Activated CD8-positive, alpha-beta T cell treated with anti-CD3 and anti-CD28 coated beads, Interleukin-2, amount 10 ng/mL, durations not matched to agents 7 days and 5 days (primary cell): ENCODE data around the gene SLC9A9. TPM values are rescaled to one million over a fixed set of nuclear protein-coding genes. Genes with fewer than 3 reads are reported as not detected.
A peak's percentile ranks its signal among the peaks of the same experiment; 100 is the strongest.
"Not testable (repeated sequence)": the region's sequence is repeated elsewhere in the genome, so short reads cannot be mapped to it uniquely, and the experiment has no call there.

Experiments used
- ATAC-seq: fragments of 150-1000 bp; cut with Tn5 transposase; one replicate; pipeline ENCODE4 v1.10.0; 2021; ENCODE audit warnings: moderate library complexity
- CTCF ChIA-PET: fragments of 350-600 bp; sonication (Branson Sonifier 250); formaldehyde crosslinking; loops from one replicate; lab custom pipeline; 2021; ENCODE audit warnings: antibody characterized with exemption; lab: Charles Lee
- POLR2A ChIA-PET: fragments of 350-600 bp; sonication (Branson Sonifier 250); formaldehyde crosslinking; loops from one replicate; lab custom pipeline; 2021; ENCODE audit warnings: antibody characterized with exemption; lab: Charles Lee
- DNase-seq: peaks from one replicate; pipeline ENCODE4 v3.0.0-alpha.2; 2020
- H3K27ac Mint-ChIP-seq: one replicate; pipeline ENCODE4 v1.8.0; 2021; ENCODE audit warnings: mild to moderate bottlenecking, mixed read lengths
- H3K27me3 Mint-ChIP-seq: one replicate; pipeline ENCODE4 v1.8.0; 2021; ENCODE audit warnings: low read depth, mixed read lengths
- H3K36me3 Mint-ChIP-seq: one replicate; pipeline ENCODE4 v1.8.0; 2021; ENCODE audit warnings: low read depth, mixed read lengths
- H3K4me1 Mint-ChIP-seq: one replicate; pipeline ENCODE4 v1.8.0; 2021; ENCODE audit warnings: low read depth, mixed read lengths
- H3K4me3 Mint-ChIP-seq: one replicate; pipeline ENCODE4 v1.8.0; 2021; ENCODE audit warnings: mild to moderate bottlenecking, mixed read lengths
- H3K9me3 Mint-ChIP-seq: one replicate; pipeline ENCODE4 v1.8.0; 2022; ENCODE audit warnings: mixed read lengths; ENCODE audit not compliant: insufficient read depth
- total RNA-seq, 2 experiments: library from RNA; stranded (reverse); gene quantifications; one replicate each; pipeline ENCODE4 v1.2.3, GENCODE V29; 2021

SLC9A9 gene
- total RNA-seq, 2 experiments from 2014 or later, result 6.6 to 7.4 TPM

GRCh38 chr3:143806038-143806437 is 42.2 kb downstream of the SLC9A9 start:
- ChIA-PET CTCF (no interaction called here), POLR2A (no interaction called here)
- H3K27ac Mint-ChIP-seq, result no peak overlapping the region
- no peaks in the 10 kb centered on the region for H3K36me3 Mint-ChIP-seq
- ATAC-seq, result no peak
- H3K4me3 Mint-ChIP-seq, result no peak overlapping the region
- no peaks in the 10 kb centered on the region for H3K9me3 Mint-ChIP-seq
- no peaks in the 10 kb centered on the region for H3K4me1 Mint-ChIP-seq
- DNase-seq, result no peak
- H3K27me3 Mint-ChIP-seq, result no peaks in the 10 kb centered on the region

- H3K27ac Mint-ChIP-seq, result not testable (repeated sequence)
Observed at GRCh38 chr3:143805476-143805875, 42.8 kb downstream of the SLC9A9 start.

GRCh38 chr3:143801046-143801445 is 47.2 kb downstream of the SLC9A9 start:
- H3K27ac Mint-ChIP-seq, H3K9me3 Mint-ChIP-seq, DNase-seq, POLR2A ChIA-PET, H3K36me3 Mint-ChIP-seq, CTCF ChIA-PET, H3K4me3 Mint-ChIP-seq, ATAC-seq, H3K27me3 Mint-ChIP-seq, H3K4me1 Mint-ChIP-seq: not testable (repeated sequence)

More at GRCh38 chr3:143805476-143805875, 42.8 kb downstream of the SLC9A9 start:
- POLR2A ChIA-PET, H3K4me3 Mint-ChIP-seq, DNase-seq, H3K36me3 Mint-ChIP-seq, H3K9me3 Mint-ChIP-seq, H3K4me1 Mint-ChIP-seq, ATAC-seq, CTCF ChIA-PET, H3K27me3 Mint-ChIP-seq: not testable (repeated sequence)

GRCh38 chr3:143798151-143798550 is 50.1 kb downstream of the SLC9A9 start:
- CTCF ChIA-PET, H3K4me1 Mint-ChIP-seq, H3K4me3 Mint-ChIP-seq, H3K27ac Mint-ChIP-seq, H3K27me3 Mint-ChIP-seq, H3K9me3 Mint-ChIP-seq, ATAC-seq, POLR2A ChIA-PET, H3K36me3 Mint-ChIP-seq, DNase-seq: not testable (repeated sequence)

GRCh38 chr3:143795874-143796273 is 52.4 kb downstream of the SLC9A9 start:
- H3K4me1 Mint-ChIP-seq, result no peaks in the 10 kb centered on the region
- DNase-seq (no peak), ATAC-seq (no peak)
- H3K36me3 Mint-ChIP-seq, result peaks cover 4% of the 10 kb centered on the region
- no peak overlapping the region for H3K4me3 Mint-ChIP-seq
- no peak overlapping the region for H3K27ac Mint-ChIP-seq
- H3K9me3 Mint-ChIP-seq, result peaks cover 8% of the 10 kb centered on the region
- ChIA-PET POLR2A (no interaction called here), CTCF (no interaction called here)
- H3K27me3 Mint-ChIP-seq, result no peaks in the 10 kb centered on the region

- ChIA-PET POLR2A (no interaction called here), CTCF (no interaction called here)
- H3K4me3 Mint-ChIP-seq, result no peak overlapping the region
- no peaks in the 10 kb centered on the region for H3K27me3 Mint-ChIP-seq
- DNase-seq (no peak), ATAC-seq (no peak)
- H3K9me3 Mint-ChIP-seq, result peaks cover 8% of the 10 kb centered on the region
- H3K27ac Mint-ChIP-seq, result no peak overlapping the region
- peaks cover 4% of the 10 kb centered on the region for H3K36me3 Mint-ChIP-seq
- no peaks in the 10 kb centered on the region for H3K4me1 Mint-ChIP-seq
Observed at GRCh38 chr3:143794793-143795462, 53.3 kb downstream of the SLC9A9 start.

- H3K4me1 Mint-ChIP-seq, result no peaks in the 10 kb centered on the region
- CTCF ChIA-PET, result no interaction called here
- peaks cover 8% of the 10 kb centered on the region for H3K9me3 Mint-ChIP-seq
- POLR2A ChIA-PET, result no interaction called here
- H3K27ac Mint-ChIP-seq, result no peak overlapping the region
- H3K36me3 Mint-ChIP-seq, result peaks cover 4% of the 10 kb centered on the region
- H3K4me3 Mint-ChIP-seq, result no peak overlapping the region
- DNase-seq (no peak), ATAC-seq (no peak)
- no peaks in the 10 kb centered on the region for H3K27me3 Mint-ChIP-seq
Observed at GRCh38 chr3:143793971-143794370, 54.3 kb downstream of the SLC9A9 start.

- CTCF ChIA-PET, result no interaction called here
- H3K4me1 Mint-ChIP-seq, result no peaks in the 10 kb centered on the region
- peaks cover 4% of the 10 kb centered on the region for H3K36me3 Mint-ChIP-seq
- no peak overlapping the region for H3K4me3 Mint-ChIP-seq
- H3K27me3 Mint-ChIP-seq, result no peaks in the 10 kb centered on the region
- H3K9me3 Mint-ChIP-seq, result peaks cover 8% of the 10 kb centered on the region
- H3K27ac Mint-ChIP-seq, result no peak overlapping the region
- POLR2A ChIA-PET, result no interaction called here
- ATAC-seq (no peak), DNase-seq (no peak)
Observed at GRCh38 chr3:143791386-143791785, 56.9 kb downstream of the SLC9A9 start.

- Mint-ChIP-seq H3K36me3 (peaks cover 3% of the 10 kb centered on the region), H3K4me3 (no peak overlapping the region), H3K27ac (no peak overlapping the region), H3K9me3 (peaks cover 3% of the 10 kb centered on the region), H3K27me3 (no peaks in the 10 kb centered on the region), H3K4me1 (no peaks in the 10 kb centered on the region)
- POLR2A ChIA-PET, result no interaction called here
- ATAC-seq (no peak), DNase-seq (no peak)
- CTCF ChIA-PET, result no interaction called here
Observed at GRCh38 chr3:143786219-143787191, 61.8 kb downstream of the SLC9A9 start.

- no peaks in the 10 kb centered on the region for H3K4me1 Mint-ChIP-seq
- CTCF ChIA-PET, result no interaction called here
Observed at GRCh38 chr3:143784446-143784845, 63.8 kb downstream of the SLC9A9 start.

GRCh38 chr3:143783851-143784370 is 64.4 kb downstream of the SLC9A9 start:
- Mint-ChIP-seq H3K36me3 (no peaks in the 10 kb centered on the region), H3K27me3 (no peaks in the 10 kb centered on the region), H3K27ac (no peak overlapping the region), H3K4me1 (no peaks in the 10 kb centered on the region), H3K9me3 (no peaks in the 10 kb centered on the region), H3K4me3 (no peak overlapping the region)
- ATAC-seq (no peak), DNase-seq (no peak)
- POLR2A ChIA-PET, result no interaction called here
- CTCF ChIA-PET, result no interaction called here

More at GRCh38 chr3:143784446-143784845, 63.8 kb downstream of the SLC9A9 start:
- POLR2A ChIA-PET, result no interaction called here
- Mint-ChIP-seq H3K4me3 (no peak overlapping the region), H3K9me3 (no peaks in the 10 kb centered on the region), H3K36me3 (no peaks in the 10 kb centered on the region), H3K27ac (no peak overlapping the region), H3K27me3 (no peaks in the 10 kb centered on the region)
- DNase-seq (no peak), ATAC-seq (no peak)

- Mint-ChIP-seq H3K27me3 (no peaks in the 10 kb centered on the region), H3K9me3 (no peaks in the 10 kb centered on the region), H3K27ac (no peak overlapping the region), H3K36me3 (no peaks in the 10 kb centered on the region), H3K4me1 (no peaks in the 10 kb centered on the region), H3K4me3 (no peak overlapping the region)
- peak; percentile 34 for DNase-seq
- ChIA-PET POLR2A (no interaction called here), CTCF (interaction anchor here (0.7 to 1.3 kb wide), 12 partner anchors 9 to 196 kb away, joined by 3 to 4 read pairs (median 3); partner anchors contain the start of gene DIPK2A)
- ATAC-seq, result peak; percentile 78
Observed at GRCh38 chr3:143775459-143775858, 72.8 kb downstream of the SLC9A9 start.
